Spinal cord (tissue), 10 donors: ENCODE measurements around the gene GNPTG. TPM values are rescaled to one million over a fixed set of nuclear protein-coding genes. Genes with fewer than 3 reads are reported as not detected.

ENCODE experiments used
- DNase-seq, 6 donors: peaks; one replicate each; pipeline versions ENCODE4 v3.0.0 to v3.0.0-alpha.2; 2013 to 2015; ENCODE audit warnings: low spot score in 6 of 6, low read depth in 4 of 6
- H3K27ac ChIP-seq: one replicate; pipeline ENCODE4 v1.5.1; 2013; ENCODE audit warnings: low read depth, low read length, control low read depth
- H3K27me3 ChIP-seq: one replicate; pipeline ENCODE4 v1.6.1; 2013; ENCODE audit warnings: low read length; ENCODE audit not compliant: control insufficient read depth, insufficient read depth
- H3K36me3 ChIP-seq: one replicate; pipeline ENCODE4 v1.6.1; 2013; ENCODE audit warnings: low read length; ENCODE audit not compliant: control insufficient read depth, insufficient read depth
- H3K4me1 ChIP-seq: one replicate; pipeline ENCODE4 v1.6.1; 2013; ENCODE audit warnings: low read length; ENCODE audit not compliant: control insufficient read depth, insufficient read depth
- H3K4me3 ChIP-seq: one replicate; pipeline ENCODE4 v1.5.1; 2013; ENCODE audit warnings: low read depth, low read length, control low read depth
- H3K9me3 ChIP-seq: one replicate; pipeline ENCODE4 v1.6.1; 2013; ENCODE audit warnings: low read length; ENCODE audit not compliant: control insufficient read depth, insufficient read depth
- WGBS: methylation state at CpG from one replicate; pipeline ENCODE4 v1.1.5; 2013; ENCODE audit warnings: missing lambda C conversion rate; ENCODE audit not compliant: insufficient coverage; 5-methylcytosine and 5-hydroxymethylcytosine counted together
- polyA plus RNA-seq, 2 donors: library from polyadenylated mRNA; unstranded; fragments of 120-200 nt; gene quantifications; one replicate each; pipeline ENCODE4 v1.2.1, GENCODE V29; 2013; ENCODE audit not compliant: insufficient read length in 2 of 2
- total RNA-seq, 2 donors: library from RNA; depleted of rRNA in 1 of 2; stranded (reverse); fragments of 120-200 nt in 1 of 2; fragments of >200 nt in 1 of 2; gene quantifications; one replicate each; pipeline versions ENCODE4 v1.2.3 to v1.2.4, GENCODE V29; 2013 to 2014
- donor health status: healthy.

The GNPTG gene
- total and polyA plus RNA-seq, 4 donors, result 33.5 to 127 (median 89.1) TPM

DNA sequence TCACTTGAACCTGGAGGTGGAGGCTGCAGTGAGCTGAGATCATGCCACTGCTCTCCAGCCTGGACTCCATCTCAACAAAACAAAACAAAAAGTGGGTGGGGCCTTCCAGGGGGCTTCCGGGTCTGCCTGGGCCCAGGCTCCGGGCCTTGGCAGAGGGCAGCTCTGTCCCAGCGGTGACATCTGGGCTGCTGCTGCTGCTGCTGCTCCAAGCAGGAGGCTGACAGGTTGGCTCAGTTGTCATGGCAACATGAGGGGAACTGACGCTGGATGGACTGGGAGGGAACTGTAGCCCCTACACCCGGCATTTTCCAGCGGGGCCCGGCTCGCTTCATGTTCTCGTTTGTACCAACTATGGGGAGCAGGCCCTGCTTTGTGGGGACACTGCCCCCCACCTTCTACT, 14.2 kb upstream of the GNPTG start:
- Histone ChIP-seq H3K4me1 (peaks cover 56% of the 10 kb centered on the region), H3K4me3 (no peak overlapping the region), H3K27me3 (peaks cover 24% of the 10 kb centered on the region), H3K27ac (no peak overlapping the region), H3K36me3 (peaks cover 64% of the 10 kb centered on the region), H3K9me3 (no peaks in the 10 kb centered on the region)
- 27% methylated on average over 8 of the region's 9 CpGs for WGBS
- DNase-seq, result peak in 2 of 6 donors; percentile 47 to 89

DNA sequence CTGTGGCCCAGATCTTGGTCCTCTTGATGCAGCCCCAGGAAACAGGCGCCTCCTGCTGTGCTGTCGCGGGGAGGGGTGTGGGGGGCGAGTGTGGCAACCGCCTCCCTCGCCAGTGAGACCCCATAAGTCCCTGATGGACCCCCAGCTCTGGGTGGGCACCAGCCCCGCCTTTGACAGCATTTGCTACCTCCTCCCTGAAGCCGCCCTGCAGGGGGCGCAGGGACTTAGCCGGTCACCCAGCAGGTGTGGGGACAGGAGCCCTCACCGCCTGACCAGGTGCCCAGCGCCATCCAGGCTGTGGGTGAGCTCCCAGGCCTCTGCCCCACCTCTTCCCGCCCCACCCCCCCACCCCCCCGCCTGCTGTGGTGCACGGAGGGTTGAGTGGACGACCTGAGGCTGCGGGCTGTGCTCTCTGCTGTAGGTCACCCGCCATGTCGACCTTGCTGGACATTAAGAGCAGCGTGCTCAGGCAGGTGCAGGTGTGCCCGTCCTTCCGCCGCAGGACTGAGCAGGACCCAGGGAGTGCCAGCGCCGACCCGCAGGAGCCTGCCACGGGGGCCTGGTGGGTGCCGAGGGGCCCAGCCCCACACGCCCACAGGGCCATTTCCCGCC, 13.5 kb upstream of the GNPTG start:
- H3K4me1 ChIP-seq, result peaks cover 56% of the 10 kb centered on the region
- H3K9me3 ChIP-seq, result no peaks in the 10 kb centered on the region
- DNase-seq, result no peak
- H3K27ac ChIP-seq, result no peak overlapping the region
- 62% methylated on average over 26 of the region's 30 CpGs for WGBS
- H3K36me3 ChIP-seq, result peaks cover 72% of the 10 kb centered on the region
- H3K27me3 ChIP-seq, result peaks cover 17% of the 10 kb centered on the region
- H3K4me3 ChIP-seq, result no peak overlapping the region

DNA sequence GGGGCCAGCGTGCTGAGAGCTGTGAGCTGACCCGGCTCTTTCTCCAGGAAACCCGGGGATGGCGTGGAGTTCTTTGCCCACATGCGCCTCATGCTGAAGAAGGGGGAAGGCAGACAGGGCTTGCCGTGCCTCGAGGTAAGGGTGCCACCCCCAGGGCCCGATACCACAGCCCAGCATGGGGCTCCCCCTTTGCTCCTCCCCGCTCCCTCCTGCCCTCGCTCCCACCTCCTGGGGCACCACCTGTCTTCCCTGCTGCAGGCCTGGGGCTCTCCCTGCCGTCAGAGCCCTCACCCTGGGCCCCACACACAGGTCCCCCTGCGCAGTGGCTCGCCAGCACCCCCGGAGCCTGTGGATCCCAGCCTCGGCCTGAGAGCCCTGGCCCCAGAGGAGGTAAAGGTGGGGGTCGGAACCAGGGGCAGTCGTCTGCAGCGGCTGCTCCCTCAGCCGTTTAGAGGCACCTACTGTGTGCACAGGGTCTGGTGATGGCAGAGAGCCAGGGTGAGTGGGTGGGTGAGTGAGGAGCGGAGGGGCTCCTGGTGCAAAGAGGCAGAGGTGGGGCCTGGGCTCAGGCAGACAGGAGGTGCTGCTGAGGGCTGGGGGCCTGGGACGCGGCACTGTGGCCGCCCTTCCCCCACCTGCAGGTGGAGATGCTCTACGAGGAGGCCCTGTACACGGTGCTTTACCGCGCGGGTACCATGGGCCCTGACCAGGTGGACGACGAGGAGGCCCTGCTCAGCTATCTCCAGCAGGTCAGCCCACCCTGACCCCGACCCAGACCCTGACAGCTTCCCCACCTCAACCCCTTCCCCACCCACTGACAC, 12.7 kb upstream of the GNPTG start:
- WGBS, result 75% methylated on average over 31 of the region's 31 CpGs
- Histone ChIP-seq H3K4me1 (peaks cover 58% of the 10 kb centered on the region), H3K27ac (no peak overlapping the region), H3K4me3 (no peak overlapping the region), H3K27me3 (peaks cover 12% of the 10 kb centered on the region), H3K9me3 (no peaks in the 10 kb centered on the region), H3K36me3 (peaks cover 80% of the 10 kb centered on the region)
- no peak for DNase-seq

DNA sequence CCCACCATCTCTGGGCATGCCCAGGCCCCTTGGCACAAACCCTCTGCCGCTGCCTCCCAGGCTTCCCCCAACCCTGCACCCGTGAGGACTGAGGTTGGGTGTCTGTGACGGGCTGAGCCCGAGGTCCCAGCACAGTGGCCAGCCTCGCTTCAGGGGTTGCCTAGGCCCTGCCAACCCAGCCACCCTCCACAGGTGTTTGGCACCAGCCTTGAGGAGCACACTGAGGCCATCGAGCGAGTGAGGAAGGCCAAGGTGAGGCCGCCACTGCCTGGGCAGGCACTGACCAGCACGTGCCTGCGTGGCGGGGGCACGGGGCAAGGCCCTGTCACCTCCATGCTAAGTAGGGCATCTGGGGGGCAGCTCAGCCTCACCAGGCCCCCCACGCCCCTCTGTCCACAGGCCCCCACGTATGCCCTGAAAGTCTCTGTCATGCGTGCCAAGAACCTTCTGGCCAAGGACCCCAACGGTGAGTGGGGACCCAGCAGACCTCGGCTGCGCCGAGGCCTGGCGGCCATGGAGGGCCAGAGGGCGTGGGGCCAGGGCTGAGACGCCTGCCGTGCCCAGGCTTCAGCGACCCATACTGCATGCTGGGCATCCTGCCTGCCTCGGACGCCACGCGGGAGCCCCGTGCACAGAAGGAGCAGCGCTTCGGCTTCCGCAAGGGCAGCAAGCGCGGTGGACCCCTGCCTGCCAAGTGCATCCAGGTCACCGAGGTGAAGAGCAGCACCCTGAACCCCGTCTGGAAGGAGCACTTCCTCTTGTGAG, 10.8 kb upstream of the GNPTG start:
- Histone ChIP-seq H3K4me1 (peaks cover 40% of the 10 kb centered on the region), H3K4me3 (no peak overlapping the region), H3K27ac (no peak overlapping the region), H3K9me3 (no peaks in the 10 kb centered on the region), H3K36me3 (peaks cover 91% of the 10 kb centered on the region), H3K27me3 (peaks cover 2% of the 10 kb centered on the region)
- DNase-seq, result no peak
- WGBS, result 86% methylated on average over 36 of the region's 36 CpGs

DNA sequence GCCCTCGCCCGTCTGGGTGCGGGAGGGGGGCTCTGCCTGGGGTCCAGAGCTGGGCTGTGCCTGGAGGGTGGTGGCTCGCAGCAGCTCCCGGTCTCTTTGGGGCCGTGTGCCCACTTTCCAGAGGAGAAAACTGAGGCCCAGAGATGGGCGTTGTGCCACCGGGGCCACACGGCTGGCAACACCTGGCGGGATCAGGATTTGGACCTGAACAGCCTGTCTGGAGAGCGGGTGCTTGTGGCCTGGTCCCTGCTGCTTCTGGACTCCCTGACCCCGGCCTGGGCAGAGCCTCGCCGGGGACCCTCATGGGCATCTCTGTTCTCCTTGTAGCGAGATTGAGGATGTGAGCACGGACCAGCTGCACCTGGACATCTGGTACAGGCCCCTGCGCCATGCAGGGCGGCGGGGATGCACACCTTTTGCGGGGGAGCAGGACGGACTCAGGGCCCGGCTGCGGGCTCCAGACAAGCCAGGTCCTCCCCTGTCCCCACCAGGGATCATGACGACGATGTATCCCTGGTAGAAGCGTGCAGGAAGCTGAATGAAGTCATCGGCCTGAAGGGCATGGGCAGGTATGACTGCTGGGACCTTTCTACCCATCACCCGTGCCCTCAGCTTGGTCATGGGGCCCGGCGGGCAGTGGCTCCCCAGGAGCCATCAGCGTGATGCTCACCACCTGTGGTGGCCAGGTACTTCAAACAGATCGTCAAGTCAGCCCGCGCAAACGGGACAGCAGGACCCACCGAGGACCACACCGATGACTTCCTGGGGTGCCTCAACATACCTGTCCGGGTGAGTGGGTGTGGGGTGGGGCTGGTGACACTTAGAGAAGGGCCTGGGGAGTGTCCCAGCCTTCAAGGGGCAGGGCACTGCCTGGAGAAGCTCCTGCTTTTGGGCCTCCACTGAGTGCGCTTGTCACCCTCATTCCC, 10.0 kb upstream of the GNPTG start:
- no peaks in the 10 kb centered on the region for H3K27me3 ChIP-seq
- WGBS, result 91% methylated on average over 39 of the region's 39 CpGs
- H3K4me3 ChIP-seq, result no peak overlapping the region

DNA sequence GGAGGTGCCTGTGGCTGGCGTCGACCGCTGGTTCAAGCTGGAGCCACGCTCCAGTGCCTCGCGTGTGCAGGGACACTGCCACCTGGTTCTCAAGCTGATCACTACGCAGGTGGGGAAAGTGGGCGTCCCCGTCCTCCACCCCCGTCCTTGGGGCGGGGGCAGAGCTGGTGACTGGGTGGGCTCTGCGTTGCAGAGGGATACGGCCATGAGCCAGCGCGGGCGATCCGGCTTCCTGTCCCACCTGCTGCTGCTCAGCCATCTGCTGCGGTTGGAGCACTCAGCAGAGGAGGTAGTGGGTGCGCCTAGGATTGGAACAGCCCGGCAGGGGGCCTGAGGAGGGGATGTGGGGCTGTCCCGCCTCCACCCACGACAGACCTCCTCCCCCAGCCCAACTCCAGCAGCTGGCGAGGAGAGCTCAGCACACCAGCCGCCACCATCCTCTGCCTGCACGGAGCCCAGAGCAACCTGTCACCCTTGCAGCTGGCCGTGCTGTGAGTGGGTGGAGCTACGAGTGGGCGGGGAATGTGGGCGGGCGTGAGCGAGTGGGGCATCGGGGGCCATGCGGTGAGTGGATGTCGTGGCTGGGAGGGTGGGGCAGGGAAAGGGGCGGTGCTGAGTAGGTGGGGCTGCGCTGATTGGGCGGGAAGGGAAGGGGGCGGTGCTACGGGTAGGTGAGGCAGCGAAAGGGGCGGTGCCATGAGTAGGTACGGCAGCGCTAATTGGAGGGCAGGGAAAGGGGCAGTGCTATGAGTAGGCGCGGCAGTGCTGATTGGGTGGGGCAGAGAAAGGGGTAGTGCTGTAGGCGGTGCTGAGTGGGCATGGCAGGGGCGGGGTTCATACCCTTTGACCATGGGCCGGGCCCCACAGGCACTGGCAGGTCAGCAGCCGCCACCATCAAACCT, 9.0 kb upstream of the GNPTG start:
- DNase-seq, result peak in 4 of 6 donors; percentile 28 to 98 (median 78)
- WGBS, result 11% methylated on average over 44 of the region's 49 CpGs
- Histone ChIP-seq H3K36me3 (peaks cover 97% of the 10 kb centered on the region), H3K4me3 (no peak overlapping the region), H3K9me3 (no peaks in the 10 kb centered on the region), H3K27me3 (no peaks in the 10 kb centered on the region), H3K27ac (no peak overlapping the region), H3K4me1 (peaks cover 24% of the 10 kb centered on the region)

More for the DNA sequence above, 10.0 kb upstream of the GNPTG start:
- no peaks in the 10 kb centered on the region for H3K9me3 ChIP-seq
- no peak for DNase-seq
- no peak overlapping the region for H3K27ac ChIP-seq
- peaks cover 94% of the 10 kb centered on the region for H3K36me3 ChIP-seq
- H3K4me1 ChIP-seq, result peaks cover 32% of the 10 kb centered on the region

DNA sequence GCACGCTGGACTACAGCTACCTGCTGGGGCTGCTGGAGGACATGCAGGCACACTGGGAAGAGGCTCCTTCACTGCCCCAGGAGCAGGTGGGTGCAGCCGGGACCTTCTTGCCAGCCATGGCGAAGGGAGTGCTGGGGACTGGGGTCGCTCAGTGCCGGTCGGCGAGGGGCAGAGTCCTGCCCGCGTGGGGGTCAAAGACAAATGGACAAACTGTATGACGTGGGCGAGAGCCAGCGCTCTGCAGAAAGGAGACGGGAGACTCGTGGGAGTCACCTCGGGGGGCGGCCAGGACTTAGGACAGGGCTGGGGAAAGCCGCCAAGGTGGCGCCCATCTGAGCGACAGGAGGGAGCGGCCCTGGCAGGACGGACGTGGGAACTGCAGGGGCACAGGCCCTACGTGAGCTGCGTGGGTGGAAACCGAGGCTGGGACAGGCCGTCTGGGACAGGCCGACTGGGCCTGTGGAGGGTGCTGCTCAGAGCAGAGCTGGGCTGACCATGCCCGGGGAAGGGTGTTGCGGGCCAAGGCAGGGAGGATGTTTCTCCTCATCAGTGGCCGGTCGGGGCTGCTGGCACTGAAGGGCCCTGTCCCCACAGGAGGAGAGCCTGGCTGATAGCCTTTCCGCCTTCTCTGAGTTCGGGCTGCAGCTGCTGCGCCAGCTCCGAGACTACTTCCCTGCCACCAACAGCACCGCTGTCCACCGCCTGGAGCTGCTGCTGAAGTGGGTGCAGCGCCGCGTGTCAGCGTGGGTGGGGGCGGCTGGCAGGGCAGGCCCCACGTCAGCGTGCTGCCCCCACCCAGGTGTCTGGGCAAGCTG, 8.1 kb upstream of the GNPTG start:
- H3K9me3 ChIP-seq, result no peaks in the 10 kb centered on the region
- H3K27me3 ChIP-seq, result no peaks in the 10 kb centered on the region
- H3K4me1 ChIP-seq, result peaks cover 21% of the 10 kb centered on the region
- H3K27ac ChIP-seq, result no peak overlapping the region
- H3K4me3 ChIP-seq, result no peak overlapping the region
- peaks cover 98% of the 10 kb centered on the region for H3K36me3 ChIP-seq
- WGBS, result 67% methylated on average over 44 of the region's 44 CpGs
- no peak for DNase-seq

DNA sequence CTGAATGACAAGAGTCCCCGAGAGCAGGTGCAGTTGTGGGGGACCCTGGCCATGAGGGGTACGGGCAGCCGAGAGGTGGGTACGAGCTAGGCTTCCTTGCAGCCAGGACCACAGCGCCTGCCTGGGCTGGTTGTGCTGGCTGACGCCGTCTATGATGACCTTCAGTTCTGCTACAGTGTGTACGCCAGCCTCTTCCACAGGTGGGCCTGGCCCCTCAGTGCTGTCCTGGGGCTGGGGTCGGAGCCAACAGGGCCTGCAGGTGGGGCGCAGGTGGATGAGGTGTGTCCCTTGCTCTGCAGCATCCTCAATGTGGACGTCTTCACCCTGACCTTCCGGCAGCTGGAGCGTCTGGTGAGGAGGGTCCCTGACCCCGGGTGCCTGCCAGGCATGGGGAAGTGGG, 7.2 kb upstream of the GNPTG start:
- Histone ChIP-seq H3K9me3 (no peaks in the 10 kb centered on the region), H3K27me3 (no peaks in the 10 kb centered on the region), H3K4me1 (peaks cover 21% of the 10 kb centered on the region), H3K36me3 (peaks cover 98% of the 10 kb centered on the region), H3K4me3 (no peak overlapping the region), H3K27ac (no peak overlapping the region)
- WGBS, result 91% methylated on average over 14 of the region's 14 CpGs
- no peak for DNase-seq
